Activated T-helper 2 cell treated with anti-CD3 and anti-CD28 coated beads, Interferon-gamma antibody, Interleukin-2, Interleukin-4, amounts not matched to agents 10 μg/mL and 5 μg/mL and 100 μg/mL, durations not matched to agents 14 hours and 24 hours and 36 hours (primary cell): ENCODE data around the gene TRABD2B. TPM values are rescaled to one million over a fixed set of nuclear protein-coding genes. Genes with fewer than 3 reads are reported as not detected.

ENCODE experiments used
- DNase-seq: peaks from one replicate; pipeline ENCODE4 v3.0.0; 2021; ENCODE audit warnings: low spot score
- H3K27ac Mint-ChIP-seq: one replicate; pipeline ENCODE4 v1.8.0; 2021; ENCODE audit warnings: mixed read lengths
- H3K27me3 Mint-ChIP-seq: one replicate; pipeline ENCODE4 v1.8.0; 2021; ENCODE audit warnings: low read depth, mixed read lengths
- H3K36me3 Mint-ChIP-seq: one replicate; pipeline ENCODE4 v1.8.0; 2021; ENCODE audit warnings: low read depth, mixed read lengths
- H3K4me1 Mint-ChIP-seq: one replicate; pipeline ENCODE4 v1.8.0; 2021; ENCODE audit warnings: low read depth, mixed read lengths
- H3K4me3 Mint-ChIP-seq: one replicate; pipeline ENCODE4 v1.8.0; 2021; ENCODE audit warnings: low read depth, mild to moderate bottlenecking, moderate library complexity, mixed read lengths
- H3K9me3 Mint-ChIP-seq: one replicate; pipeline ENCODE4 v1.8.0; 2021; ENCODE audit warnings: mixed read lengths
- intact Hi-C: fragments of 100-400 bp; cut with micrococcal nuclease; formaldehyde crosslinking; loops from one replicate; pipeline ENCODE4 v1.15.1; 2023
- total RNA-seq: library from RNA; stranded (reverse); gene quantifications from 2 replicates; pipeline ENCODE4 v1.2.3, GENCODE V29; 2022

Gene TRABD2B
- total RNA-seq, 1 donor from 2014 or later: not detected

GRCh38 chr1:47931395-47931794, 65.8 kb downstream of the TRABD2B start:
- H3K4me1 Mint-ChIP-seq: no peaks in the 10 kb centered on the region
- intact Hi-C loops: no loop called here
- no peak for DNase-seq
- no peak overlapping the region for H3K4me3 Mint-ChIP-seq
- H3K27ac Mint-ChIP-seq: no peak overlapping the region
- H3K36me3 Mint-ChIP-seq: no peaks in the 10 kb centered on the region
- peaks cover 2% of the 10 kb centered on the region for H3K27me3 Mint-ChIP-seq
- no peaks in the 10 kb centered on the region for H3K9me3 Mint-ChIP-seq

- Mint-ChIP-seq H3K4me1 (no peaks in the 10 kb centered on the region), H3K27ac (no peak overlapping the region), H3K9me3 (no peaks in the 10 kb centered on the region), H3K27me3 (peaks cover 2% of the 10 kb centered on the region), H3K4me3 (no peak overlapping the region), H3K36me3 (no peaks in the 10 kb centered on the region)
- no peak for DNase-seq
- intact Hi-C loops: no loop called here
Observed at GRCh38 chr1:47930210-47930840, 66.9 kb downstream of the TRABD2B start.

- Mint-ChIP-seq H3K4me3 (no peak overlapping the region), H3K36me3 (no peaks in the 10 kb centered on the region), H3K4me1 (no peaks in the 10 kb centered on the region), H3K9me3 (no peaks in the 10 kb centered on the region), H3K27me3 (peaks cover 13% of the 10 kb centered on the region), H3K27ac (no peak overlapping the region)
- DNase-seq: no peak
- intact Hi-C loops: no loop called here
Observed at GRCh38 chr1:47927165-47927564, 70.0 kb downstream of the TRABD2B start.

GRCh38 chr1:47926461-47926999, 70.7 kb downstream of the TRABD2B start:
- Mint-ChIP-seq H3K36me3 (no peaks in the 10 kb centered on the region), H3K4me3 (no peak overlapping the region)

GRCh38 chr1:47924270-47925048, 72.7 kb downstream of the TRABD2B start:
- Mint-ChIP-seq H3K4me3 (no peak overlapping the region), H3K36me3 (no peaks in the 10 kb centered on the region), H3K9me3 (no peaks in the 10 kb centered on the region), H3K27me3 (peaks cover 12% of the 10 kb centered on the region), H3K4me1 (no peaks in the 10 kb centered on the region), H3K27ac (no peak overlapping the region)
- DNase-seq: no peak
- intact Hi-C loops: no loop called here

More at GRCh38 chr1:47926461-47926999, 70.7 kb downstream of the TRABD2B start:
- no peak for DNase-seq
- H3K27ac Mint-ChIP-seq: no peak overlapping the region
- no peaks in the 10 kb centered on the region for H3K9me3 Mint-ChIP-seq
- intact Hi-C loops: no loop called here
- H3K4me1 Mint-ChIP-seq: no peaks in the 10 kb centered on the region
- peaks cover 12% of the 10 kb centered on the region for H3K27me3 Mint-ChIP-seq

- intact Hi-C loops: no loop called here
Observed at GRCh38 chr1:47921935-47922415, 75.2 kb downstream of the TRABD2B start.

GRCh38 chr1:47919113-47919833, 77.9 kb downstream of the TRABD2B start:
- Mint-ChIP-seq H3K27me3 (peaks cover 12% of the 10 kb centered on the region), H3K4me1 (no peaks in the 10 kb centered on the region), H3K9me3 (no peaks in the 10 kb centered on the region), H3K27ac (no peak overlapping the region), H3K36me3 (no peaks in the 10 kb centered on the region), H3K4me3 (no peak overlapping the region)
- intact Hi-C loops: no loop called here
- no peak for DNase-seq

More at GRCh38 chr1:47921935-47922415, 75.2 kb downstream of the TRABD2B start:
- Mint-ChIP-seq H3K9me3 (no peaks in the 10 kb centered on the region), H3K4me1 (no peaks in the 10 kb centered on the region), H3K4me3 (no peak overlapping the region), H3K27me3 (peaks cover 12% of the 10 kb centered on the region), H3K27ac (no peak overlapping the region), H3K36me3 (no peaks in the 10 kb centered on the region)
- DNase-seq: no peak

- no peak overlapping the region for H3K27ac Mint-ChIP-seq
- intact Hi-C loops: no loop called here
- H3K27me3 Mint-ChIP-seq: peaks cover 5% of the 10 kb centered on the region
- no peaks in the 10 kb centered on the region for H3K4me1 Mint-ChIP-seq
- no peaks in the 10 kb centered on the region for H3K36me3 Mint-ChIP-seq
- no peak overlapping the region for H3K4me3 Mint-ChIP-seq
- no peak for DNase-seq
- H3K9me3 Mint-ChIP-seq: no peaks in the 10 kb centered on the region
Observed at GRCh38 chr1:47918257-47918867, 78.8 kb downstream of the TRABD2B start.

GRCh38 chr1:47917687-47918086, 79.5 kb downstream of the TRABD2B start:
- no peaks in the 10 kb centered on the region for H3K9me3 Mint-ChIP-seq
- DNase-seq: no peak
- H3K4me1 Mint-ChIP-seq: no peaks in the 10 kb centered on the region
- no peaks in the 10 kb centered on the region for H3K36me3 Mint-ChIP-seq
- intact Hi-C loops: no loop called here
- no peaks in the 10 kb centered on the region for H3K27me3 Mint-ChIP-seq
- no peak overlapping the region for H3K27ac Mint-ChIP-seq
- H3K4me3 Mint-ChIP-seq: no peak overlapping the region

- Mint-ChIP-seq H3K27ac (no peak overlapping the region), H3K4me3 (no peak overlapping the region), H3K9me3 (no peaks in the 10 kb centered on the region), H3K36me3 (no peaks in the 10 kb centered on the region), H3K27me3 (no peaks in the 10 kb centered on the region), H3K4me1 (no peaks in the 10 kb centered on the region)
- intact Hi-C loops: no loop called here
- no peak for DNase-seq
Observed at GRCh38 chr1:47915677-47916353, 81.4 kb downstream of the TRABD2B start.

- H3K4me3 Mint-ChIP-seq: no peak overlapping the region
- no peaks in the 10 kb centered on the region for H3K36me3 Mint-ChIP-seq
- intact Hi-C loops: no loop called here
- no peaks in the 10 kb centered on the region for H3K27me3 Mint-ChIP-seq
- H3K9me3 Mint-ChIP-seq: no peaks in the 10 kb centered on the region
- no peaks in the 10 kb centered on the region for H3K4me1 Mint-ChIP-seq
- DNase-seq: no peak
- H3K27ac Mint-ChIP-seq: no peak overlapping the region
Observed at GRCh38 chr1:47914952-47915676, 82.1 kb downstream of the TRABD2B start.
